8988T (cell line): Measurements from ENCODE around the gene ICAM1.

ENCODE experiments used
- DNase-seq: peaks from one replicate; pipeline ENCODE4 v3.0.0; 2011

The ICAM1 gene

GRCh38 chr19:10243606-10244005 is 27.3 kb upstream of the ICAM1 start:
- DNase-seq: no peak

DNA sequence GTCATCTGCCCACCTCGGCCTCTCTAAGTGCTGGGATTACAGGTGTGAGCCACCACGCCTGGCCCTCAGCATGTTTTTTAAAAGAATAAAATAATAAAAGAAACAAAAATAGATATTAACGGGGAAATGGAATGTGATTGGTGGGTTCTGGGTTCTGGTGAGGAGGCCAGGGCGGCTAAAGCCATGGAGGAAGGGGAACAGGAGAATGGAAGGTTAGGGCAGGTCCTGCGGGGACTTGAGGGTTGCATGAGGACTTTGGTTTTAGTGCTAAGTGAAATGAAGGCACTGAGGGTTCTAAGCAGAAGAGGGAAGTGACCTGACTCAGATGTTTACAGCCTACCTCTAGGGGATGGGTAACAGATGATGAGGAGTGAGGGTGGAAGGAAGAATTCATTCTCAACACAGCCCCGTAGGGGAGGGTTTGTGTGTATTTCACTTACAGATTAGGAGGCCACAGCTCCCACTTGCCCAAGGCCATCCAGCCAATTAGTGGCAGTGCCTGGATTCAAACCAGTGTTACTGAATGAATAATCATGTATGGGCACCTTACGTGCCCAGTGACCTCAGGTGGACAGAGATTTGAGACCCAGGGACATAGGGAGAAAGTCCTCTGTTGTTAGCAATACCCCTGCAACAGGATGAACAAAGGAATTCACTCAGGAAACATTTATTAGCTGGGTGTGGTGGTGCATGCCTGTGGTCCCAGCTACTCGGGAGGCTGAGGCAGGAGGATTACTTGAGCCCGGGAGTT is 25.6 kb upstream of the ICAM1 start:
- DNase-seq: no peak

DNA sequence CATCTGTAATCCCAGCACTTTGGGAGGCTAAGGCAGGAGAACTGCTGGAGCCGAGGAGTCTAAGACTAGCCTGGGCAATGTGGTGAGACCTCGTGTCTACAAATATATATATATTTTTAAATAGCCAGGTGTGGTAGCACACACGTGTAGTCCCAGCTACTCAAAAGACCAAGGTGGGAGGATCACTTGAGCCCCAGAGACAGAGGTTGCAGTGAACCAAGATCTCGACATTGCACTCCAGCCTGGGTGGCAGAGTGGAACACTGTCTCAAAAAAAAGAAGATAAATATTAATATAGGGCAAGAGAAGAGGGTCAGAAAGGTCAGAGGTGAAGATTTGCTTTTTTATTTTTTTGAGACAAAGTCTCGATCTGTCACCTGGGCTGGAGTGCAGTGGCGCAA is 24.4 kb upstream of the ICAM1 start:
- DNase-seq: no peak

GRCh38 chr19:10251792-10252694 is 18.9 kb upstream of the ICAM1 start, which contains the start of gene MRPL4:
Gene MRPL4, plus strand, starts transcription at chr19:10252214. Its CDS starts 40 bp downstream, at chr19:10252254.
- peak; percentile 73 for DNase-seq

GRCh38 chr19:10252707-10253106 is 18.2 kb upstream of the ICAM1 start:
- no peak for DNase-seq

GRCh38 chr19:10254244-10254643 is 16.7 kb upstream of the ICAM1 start:
- no peak for DNase-seq

DNA sequence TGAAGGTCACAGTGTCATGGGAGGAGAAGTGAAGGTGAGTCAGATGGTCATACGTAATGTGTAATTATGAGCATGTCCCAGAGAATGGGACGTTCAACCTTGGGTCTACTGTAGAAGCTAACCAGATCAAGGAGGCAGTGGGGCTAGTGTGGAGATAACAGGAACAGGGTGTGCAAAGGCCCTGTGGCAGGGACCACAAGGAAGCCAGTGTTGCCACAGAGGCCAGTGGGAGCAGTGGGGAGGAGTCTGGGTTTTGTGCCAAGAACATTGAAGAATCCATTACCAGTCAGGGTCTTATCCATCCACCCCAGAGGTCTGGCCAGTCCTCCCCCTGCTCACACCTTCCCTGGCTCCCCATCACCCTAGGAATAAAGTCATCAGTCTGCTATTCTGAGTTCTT is 15.6 kb upstream of the ICAM1 start:
- DNase-seq: no peak

DNA sequence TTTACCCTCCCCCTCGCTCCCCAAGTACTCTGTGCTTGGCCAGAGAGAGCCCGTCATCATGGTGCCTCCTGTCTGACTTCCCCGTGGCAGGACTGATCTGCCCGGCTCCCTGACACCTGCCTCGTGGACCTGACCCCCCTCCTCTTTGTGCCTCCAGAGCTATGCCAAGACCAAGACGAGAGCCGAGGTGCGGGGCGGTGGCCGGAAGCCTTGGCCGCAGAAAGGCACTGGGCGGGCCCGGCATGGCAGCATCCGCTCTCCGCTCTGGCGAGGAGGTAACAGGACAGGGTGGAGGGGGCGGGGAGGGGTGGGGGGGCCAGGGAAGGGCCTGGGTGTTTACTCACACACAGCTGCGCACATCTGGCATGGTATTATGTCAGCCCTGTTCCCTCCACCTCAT is 14.4 kb upstream of the ICAM1 start:
- DNase-seq: no peak

DNA sequence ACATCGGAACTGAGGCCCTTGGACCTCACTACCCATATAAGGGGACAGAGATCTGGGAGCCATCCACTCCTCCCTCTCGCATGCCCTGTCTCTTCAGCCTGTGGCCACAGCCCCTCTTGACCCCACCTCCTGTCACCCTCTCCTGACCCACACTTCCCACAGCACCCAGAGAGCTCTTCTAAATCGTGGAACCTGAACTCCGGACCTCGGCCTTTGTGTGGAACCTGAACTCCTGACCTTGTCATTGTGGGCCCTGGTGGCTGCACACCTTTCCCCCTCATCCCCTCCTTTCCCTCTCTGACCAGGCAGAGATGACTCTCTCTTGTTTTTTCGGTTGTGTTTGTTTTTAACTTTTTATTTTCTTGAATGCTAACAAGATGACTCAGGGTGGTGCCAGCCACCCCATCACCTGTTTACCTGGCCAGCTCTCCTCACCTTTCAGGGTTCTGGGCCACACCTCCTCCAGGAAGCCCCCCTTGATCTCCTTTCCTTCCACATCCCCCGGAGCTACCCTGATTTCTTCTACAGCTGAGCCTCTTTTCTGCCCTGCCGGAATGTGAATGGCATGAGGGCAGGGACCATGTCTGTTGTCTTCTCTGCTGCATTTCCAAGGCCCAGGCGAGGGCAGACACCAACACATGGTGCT is 13.8 kb upstream of the ICAM1 start:
- no peak for DNase-seq

DNA sequence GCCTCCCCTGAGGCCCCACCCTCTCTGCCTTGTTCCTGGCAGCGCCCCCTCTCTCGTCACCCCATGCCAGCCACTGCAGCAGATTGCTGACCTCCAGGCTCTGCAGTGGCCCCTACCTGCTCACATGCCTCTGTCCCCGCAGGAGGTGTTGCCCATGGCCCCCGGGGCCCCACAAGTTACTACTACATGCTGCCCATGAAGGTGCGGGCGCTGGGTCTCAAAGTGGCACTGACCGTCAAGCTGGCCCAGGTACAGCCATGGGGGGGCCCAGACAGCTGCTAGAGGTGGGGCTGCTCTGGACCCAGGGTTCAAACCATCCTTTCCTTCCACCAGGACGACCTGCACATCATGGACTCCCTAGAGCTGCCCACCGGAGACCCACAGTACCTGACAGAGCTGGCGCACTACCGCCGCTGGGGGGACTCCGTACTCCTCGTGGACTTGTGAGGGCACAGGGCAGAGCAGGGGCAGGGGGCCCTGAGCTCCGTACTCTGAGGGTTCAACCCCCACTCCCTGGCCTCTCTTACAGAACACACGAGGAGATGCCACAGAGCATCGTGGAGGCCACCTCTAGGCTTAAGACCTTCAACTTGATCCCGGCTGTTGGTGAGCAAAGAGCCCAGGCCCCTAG is 12.7 kb upstream of the ICAM1 start:
- DNase-seq: no peak

DNA sequence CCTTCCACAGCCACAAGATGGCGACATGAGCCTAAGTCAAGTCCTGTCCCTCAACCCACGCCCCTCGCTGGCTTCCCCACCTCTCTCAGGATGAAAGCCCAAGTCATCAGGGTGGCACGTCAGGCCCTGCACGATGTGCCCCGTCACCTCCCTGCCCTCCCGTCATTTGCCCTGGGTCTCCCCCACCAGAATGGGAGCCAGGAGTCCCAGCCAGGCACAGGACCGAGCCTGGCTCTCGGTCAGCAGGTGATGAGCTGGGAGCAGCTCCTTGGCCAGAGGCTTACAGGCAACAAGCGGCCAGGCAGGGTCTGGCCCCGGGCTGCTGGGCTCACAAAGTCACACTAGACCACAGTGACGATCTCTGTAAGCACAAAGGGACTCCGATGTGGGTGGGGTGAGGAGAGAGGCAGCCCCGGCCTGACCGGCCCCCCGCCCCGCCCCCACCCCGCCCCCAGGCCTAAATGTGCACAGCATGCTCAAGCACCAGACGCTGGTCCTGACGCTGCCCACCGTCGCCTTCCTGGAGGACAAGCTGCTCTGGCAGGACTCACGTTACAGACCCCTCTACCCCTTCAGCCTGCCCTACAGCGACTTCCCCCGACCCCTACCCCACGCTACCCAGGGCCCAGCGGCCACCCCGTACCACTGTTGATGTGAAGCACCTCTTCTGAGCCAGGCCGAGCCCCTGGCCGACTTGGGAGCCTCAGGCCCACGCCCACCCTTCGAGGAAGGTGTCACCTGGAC is 11.6 kb upstream of the ICAM1 start:
- DNase-seq: no peak

- DNase-seq: no peak
Measured at GRCh38 chr19:10260141-10260584, 10.8 kb upstream of the ICAM1 start.

GRCh38 chr19:10262771-10263170 is 8.1 kb upstream of the ICAM1 start:
- DNase-seq: no peak

- no peak for DNase-seq
Measured at GRCh38 chr19:10266706-10267105, 4.2 kb upstream of the ICAM1 start.

DNA sequence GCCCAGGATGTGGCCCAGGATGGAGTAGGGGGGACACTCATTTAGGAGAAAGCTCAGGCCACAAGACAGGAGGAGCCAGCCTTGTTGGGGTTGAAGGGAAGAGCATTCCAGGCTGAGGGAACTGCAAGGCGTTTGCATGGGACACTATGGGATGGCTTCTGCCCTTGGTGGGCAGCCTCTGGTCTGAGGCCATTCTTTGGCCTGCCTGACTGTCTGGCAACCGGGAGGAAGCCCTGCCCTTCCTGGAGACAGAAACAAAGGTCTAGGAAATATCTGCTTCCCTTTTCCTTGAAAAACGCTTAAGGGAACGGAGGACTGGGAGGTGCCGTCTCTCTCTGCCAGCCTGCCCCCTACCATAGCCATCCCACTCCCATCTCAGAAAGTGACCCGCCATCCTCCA is 2.8 kb upstream of the ICAM1 start:
- DNase-seq: no peak

DNA sequence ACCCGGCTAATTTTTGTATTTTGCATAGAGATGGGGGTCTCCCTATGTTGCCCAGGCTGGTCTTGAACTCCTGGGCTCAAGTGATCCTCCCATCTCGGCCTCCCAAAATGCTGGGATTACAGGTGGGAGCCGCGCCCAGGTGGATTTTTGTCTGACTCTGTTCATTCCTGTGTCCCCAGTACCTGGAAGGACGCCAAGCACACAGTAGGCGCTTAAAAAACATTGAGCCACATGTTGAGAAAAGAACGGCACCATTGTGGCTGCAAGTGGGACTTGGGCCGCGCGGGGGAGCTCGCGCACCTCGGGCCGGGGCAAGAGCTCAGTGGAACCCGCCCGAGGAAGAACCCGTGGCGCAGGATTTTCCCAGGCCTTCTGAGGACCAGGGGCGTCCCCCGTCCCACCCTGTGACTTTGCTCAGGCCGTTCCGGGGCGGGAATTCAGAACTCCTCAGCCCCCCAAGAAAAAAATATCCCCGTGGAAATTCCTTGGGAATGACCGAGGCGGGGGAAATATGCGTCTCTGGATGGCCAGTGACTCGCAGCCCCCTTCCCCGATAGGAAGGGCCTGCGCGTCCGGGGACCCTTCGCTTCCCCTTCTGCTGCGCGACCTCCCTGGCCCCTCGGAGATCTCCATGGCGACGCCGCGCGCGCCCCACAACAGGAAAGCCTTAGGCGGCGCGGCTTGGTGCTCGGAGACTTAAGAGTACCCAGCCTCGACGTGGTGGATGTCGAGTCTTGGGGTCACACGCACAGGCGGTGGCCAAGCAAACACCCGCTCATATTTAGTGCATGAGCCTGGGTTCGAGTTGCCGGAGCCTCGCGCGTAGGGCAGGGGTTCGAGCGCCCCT is 1.4 kb upstream of the ICAM1 start:
- DNase-seq: peak; percentile 50

DNA sequence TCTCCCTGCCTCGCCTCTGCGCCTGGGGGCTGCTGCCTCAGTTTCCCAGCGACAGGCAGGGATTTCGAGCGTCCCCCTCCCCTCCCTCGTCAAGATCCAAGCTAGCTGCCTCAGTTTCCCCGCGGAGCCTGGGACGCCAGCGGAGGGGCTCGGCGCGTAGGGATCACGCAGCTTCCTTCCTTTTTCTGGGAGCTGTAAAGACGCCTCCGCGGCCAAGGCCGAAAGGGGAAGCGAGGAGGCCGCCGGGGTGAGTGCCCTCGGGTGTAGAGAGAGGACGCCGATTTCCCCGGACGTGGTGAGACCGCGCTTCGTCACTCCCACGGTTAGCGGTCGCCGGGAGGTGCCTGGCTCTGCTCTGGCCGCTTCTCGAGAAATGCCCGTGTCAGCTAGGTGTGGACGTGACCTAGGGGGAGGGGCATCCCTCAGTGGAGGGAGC is 722 bp upstream of the ICAM1 start:
- no peak for DNase-seq

DNA sequence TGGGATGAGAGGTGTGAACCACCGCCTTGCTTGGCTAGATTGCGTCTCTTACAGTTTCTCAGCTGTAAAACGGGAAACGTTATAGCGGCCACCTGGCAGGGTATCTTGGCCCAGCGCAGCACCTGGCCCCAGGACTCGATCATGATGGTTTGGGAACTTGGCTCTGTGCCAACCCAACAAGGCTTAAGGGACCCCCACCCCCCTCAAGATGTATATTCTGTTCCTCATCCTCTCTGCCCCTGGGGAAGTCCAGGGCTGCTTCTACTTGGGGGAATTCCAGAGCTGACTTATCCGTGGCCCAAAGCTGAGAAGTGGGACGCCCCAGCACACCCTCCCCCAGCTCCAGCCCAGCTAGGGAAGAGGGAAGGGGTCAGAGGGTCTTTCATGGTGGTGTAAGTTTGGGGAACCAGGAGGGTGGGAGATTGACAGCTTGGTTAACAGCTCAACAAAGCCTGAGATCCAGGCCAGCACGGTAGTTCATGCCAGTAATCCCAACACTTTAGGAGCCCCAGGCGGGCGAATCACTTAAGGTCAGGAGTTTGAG is 695 bp downstream of the ICAM1 start:
- DNase-seq: no peak

GRCh38 chr19:10274589-10274988 is 3.7 kb downstream of the ICAM1 start:
- DNase-seq: no peak

DNA sequence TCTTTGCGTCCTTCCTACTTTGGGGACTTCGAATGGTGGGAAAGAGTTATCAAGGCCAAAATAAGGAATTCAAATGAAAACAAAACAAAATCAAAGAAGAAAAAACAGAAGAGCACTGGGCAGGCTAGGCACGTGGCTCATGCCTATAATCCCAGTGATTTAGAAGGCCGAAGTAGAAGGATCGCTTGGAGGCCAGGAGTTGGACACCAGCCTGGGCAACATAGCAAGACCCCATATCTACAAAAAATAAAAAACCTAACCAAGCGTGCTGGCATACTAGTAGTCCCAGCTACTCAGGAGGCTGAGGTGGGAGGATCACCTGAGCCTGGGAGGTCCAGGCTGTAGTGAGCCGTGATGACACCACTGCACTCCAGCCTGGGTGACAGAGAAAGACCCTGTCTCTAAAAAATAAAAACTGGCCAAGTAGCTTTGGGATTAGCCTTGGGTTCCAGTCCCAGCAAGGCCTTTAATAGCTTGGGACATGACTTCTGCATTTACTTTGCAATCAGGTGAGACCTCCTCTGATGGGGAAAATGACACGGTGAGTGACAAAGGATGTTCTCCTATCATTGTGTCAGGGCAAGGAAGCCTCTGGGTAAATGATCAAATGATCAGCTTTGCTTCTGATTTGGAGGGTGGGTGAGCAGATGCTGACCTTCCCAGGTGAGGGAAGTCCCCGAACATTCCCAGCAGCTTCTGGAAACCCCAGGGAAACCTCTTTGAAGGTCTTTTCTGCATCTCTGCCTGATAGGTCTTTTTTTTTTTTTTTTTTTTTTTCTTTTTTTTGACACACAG is 7.1 kb downstream of the ICAM1 start:
- DNase-seq: no peak
